Omental fat pad (tissue), 4 donors: Measurements from ENCODE around the gene INSC. TPM values are rescaled to one million over a fixed set of nuclear protein-coding genes. Genes with fewer than 3 reads are reported as not detected.

Source experiments
- ATAC-seq: fragments of 150-250 bp; one replicate; pipeline ENCODE4 v1.9.1; 2016; ENCODE audit warnings: mild to moderate bottlenecking, moderate library complexity; ENCODE audit not compliant: low FRiP score
- DNase-seq: peaks from one replicate; pipeline ENCODE4 v3.0.0-alpha.2; 2019; ENCODE audit warnings: low spot score
- CTCF ChIP-seq, 3 donors: fragments of 450-650 bp; IDR thresholded peaks; one replicate each; pipeline ENCODE4 v1.5.1; 2016 to 2017; ENCODE audit warnings: antibody characterized with exemption in 3 of 3, mild to moderate bottlenecking in 3 of 3, moderate library complexity in 2 of 3
- total RNA-seq, 4 donors: library from RNA; depleted of rRNA; stranded (reverse); fragments of >200 nt; gene quantifications; one replicate each; pipeline ENCODE4 v1.1.0, GENCODE V29; 2016

The INSC gene
- total RNA-seq, 4 donors from 2014 or later = 3.0 TPM; not detected in 3

GRCh38 chr11:15282754-15283153 is 168.0 kb downstream of the INSC start:
- no peak for TF ChIP-seq CTCF (IDR thresholded peaks at IDR 0.05)
- no peak for ATAC-seq
- DNase-seq = no peak

- DNase-seq (no peak), ATAC-seq (no peak)
- no peak for TF ChIP-seq CTCF (IDR thresholded peaks at IDR 0.05)
These were observed 171.7 kb downstream of the INSC start for GRCh38 chr11:15286465-15286864.

GRCh38 chr11:15288863-15289262 is 174.1 kb downstream of the INSC start:
- TF ChIP-seq CTCF (IDR thresholded peaks at IDR 0.05) = no peak
- DNase-seq (no peak), ATAC-seq (no peak)

GRCh38 chr11:15289723-15290122 is 175.0 kb downstream of the INSC start:
- ATAC-seq (no peak), DNase-seq (no peak)
- TF ChIP-seq CTCF (IDR thresholded peaks at IDR 0.05) = no peak

GRCh38 chr11:15291885-15292284 is 177.2 kb downstream of the INSC start:
- DNase-seq = no peak
- no peak for ATAC-seq
- no peak for TF ChIP-seq CTCF (IDR thresholded peaks at IDR 0.05)

- no peak for ATAC-seq
- no peak for TF ChIP-seq CTCF (IDR thresholded peaks at IDR 0.05)
- DNase-seq = no peak
These were observed 179.4 kb downstream of the INSC start for GRCh38 chr11:15293975-15294620.

GRCh38 chr11:15295695-15296094 is 181.0 kb downstream of the INSC start:
- TF ChIP-seq CTCF (IDR thresholded peaks at IDR 0.05) = no peak
- no peak for ATAC-seq
- DNase-seq = no peak
